GM19467 (cell line): ENCODE results near the gene TBX4.

Source experiments
- ATAC-seq: cut with Tn5 transposase; IDR thresholded peaks from one replicate; pipeline ENCODE4 v1.9.1; 2021; ENCODE audit warnings: mild to moderate bottlenecking, moderate library complexity; ENCODE audit not compliant: unreplicated experiment

TBX4 gene

GRCh38 chr17:61452301-61453290 lies at the start of gene TBX4:
TBX4 (plus strand) TSS chr17:61452422; CDS start chr17:61456491, 4,069 bp downstream.
- no peak for ATAC-seq

DNA sequence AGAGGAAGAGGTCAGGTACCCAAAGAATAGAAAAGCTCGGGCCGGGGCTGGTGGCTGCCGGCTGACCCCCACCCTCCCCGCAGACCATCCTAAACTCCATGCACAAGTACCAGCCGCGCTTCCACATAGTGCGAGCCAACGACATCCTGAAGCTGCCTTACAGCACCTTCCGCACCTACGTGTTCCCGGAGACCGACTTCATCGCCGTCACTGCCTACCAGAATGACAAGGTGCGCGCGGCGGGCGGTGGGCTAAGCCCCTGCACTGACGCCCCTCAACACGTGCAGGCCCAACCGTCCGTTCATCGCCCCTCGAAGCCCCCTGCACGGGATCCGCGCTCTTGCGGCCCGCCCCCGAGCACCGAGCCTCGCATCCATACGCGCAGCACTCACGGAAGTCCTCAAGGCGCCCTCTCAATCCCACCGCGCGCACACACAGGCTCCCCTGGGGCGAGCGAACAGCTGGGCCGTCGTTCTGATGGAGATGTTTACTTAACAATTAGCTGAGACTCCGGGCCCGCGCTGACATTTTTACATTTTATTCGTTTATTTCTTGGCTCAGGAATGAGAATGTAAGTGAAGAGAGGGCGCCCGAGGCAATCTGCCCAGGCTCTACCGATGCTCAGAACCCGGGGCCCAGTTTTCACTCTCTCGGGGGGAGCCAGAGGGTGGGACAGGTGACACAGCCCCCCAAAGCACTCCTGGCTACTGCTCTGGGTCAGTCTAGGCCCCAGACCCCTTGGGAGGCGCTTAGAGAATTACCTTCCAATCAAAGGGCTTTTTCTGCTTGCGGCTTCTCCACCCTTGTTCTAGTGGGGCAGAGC lies 49.0 kb upstream of the TBX4 start:
- ATAC-seq, result no peak

DNA sequence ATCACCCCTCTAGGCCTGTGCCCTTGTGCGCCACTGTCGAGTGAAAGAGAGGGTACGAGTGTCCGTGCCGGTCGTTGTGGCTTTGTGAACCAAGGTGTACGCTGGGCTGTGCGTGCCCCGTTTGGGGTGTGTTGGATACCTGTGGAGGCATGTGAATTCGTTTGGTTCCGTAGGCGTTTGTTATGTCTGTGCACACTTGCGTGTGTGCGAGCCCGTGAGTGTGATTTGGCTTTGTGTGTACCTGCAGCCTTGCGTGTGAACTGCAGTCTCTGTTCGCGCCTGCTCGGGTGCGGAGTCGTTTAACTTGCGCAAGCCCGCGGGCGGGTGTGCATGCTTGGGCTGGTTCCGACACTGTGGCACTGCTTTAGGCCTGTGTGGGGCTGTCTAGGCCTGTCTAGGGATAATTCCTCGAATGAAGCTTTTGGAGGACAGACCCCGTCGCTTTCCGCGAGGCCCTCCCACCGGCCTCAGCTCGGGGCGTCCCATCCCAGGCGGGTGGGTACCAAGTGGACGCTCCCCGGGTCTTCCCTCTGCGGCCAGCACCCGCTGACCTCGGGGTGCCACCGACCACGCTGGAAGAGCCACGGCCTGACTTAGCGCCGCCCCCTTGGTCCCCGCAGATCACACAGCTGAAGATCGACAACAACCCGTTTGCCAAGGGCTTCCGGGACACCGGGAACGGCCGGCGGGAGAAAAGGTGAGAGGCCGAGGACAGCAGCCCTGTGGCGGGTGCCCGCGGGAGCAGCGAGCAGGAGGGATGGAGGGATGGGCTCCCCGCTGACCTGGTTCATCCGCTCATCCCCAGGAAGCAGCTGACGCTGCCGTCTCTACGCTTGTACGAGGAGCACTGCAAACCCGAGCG lies 48.2 kb upstream of the TBX4 start:
- no peak for ATAC-seq

DNA sequence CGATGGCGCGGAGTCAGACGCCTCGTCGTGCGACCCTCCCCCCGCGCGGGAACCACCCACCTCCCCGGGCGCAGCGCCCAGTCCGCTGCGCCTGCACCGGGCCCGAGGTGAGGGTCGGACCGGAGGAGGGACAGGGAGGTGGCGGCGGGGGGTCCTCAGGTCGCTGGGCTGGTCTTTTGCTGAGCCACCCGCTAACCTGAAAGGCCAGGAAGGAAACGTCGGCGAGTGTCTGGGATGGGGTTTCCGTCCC lies 47.6 kb upstream of the TBX4 start:
- ATAC-seq, result no peak

- no peak for ATAC-seq
Observed at GRCh38 chr17:61404913-61405685, 47.1 kb upstream of the TBX4 start.

DNA sequence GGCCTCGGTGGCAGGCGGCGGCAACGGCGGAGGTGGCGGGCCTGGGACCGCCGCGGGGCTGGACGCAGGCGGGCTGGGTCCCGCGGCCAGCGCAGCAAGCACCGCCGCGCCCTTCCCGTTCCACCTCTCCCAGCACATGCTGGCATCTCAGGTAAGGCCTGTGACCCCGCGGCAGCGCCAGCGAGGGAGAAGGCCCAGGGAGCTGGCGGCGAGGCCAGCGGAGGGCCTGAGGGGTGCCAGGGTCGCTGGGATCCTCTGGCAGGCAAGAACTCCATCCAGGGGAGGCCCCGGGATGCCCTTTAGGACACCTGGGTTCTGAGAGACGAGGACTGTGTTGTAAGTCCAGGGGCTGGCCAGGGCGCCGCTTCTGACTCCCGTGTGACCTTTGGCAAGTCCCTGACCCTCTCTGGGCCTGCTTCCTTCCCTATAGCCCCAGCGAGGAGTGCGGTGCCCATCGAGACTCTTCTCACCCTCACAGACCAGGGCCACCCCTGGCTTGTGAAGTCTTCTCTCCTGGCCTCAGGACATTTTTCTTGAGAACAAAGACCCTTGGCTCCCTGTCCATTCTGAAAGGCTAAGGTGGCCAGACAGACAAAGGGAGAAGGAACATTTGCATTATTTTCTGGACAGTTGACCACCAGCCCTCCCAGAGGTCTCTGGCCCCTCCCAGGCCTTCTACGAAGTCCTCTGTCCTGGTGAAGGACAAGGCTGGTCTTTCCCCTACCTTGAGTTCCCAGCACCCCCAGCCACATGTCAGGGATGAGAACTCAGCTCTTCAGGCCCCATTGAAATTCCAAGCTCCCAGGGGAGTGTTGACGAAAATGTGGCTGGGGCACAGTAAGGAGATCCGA lies 46.3 kb upstream of the TBX4 start:
- no peak for ATAC-seq

GRCh38 chr17:61406537-61406845 lies 45.7 kb upstream of the TBX4 start:
- ATAC-seq, result no peak

GRCh38 chr17:61406971-61407911 lies 45.0 kb upstream of the TBX4 start:
- ATAC-seq, result no peak

GRCh38 chr17:61408151-61409041 lies 43.8 kb upstream of the TBX4 start:
- ATAC-seq, result no peak

DNA sequence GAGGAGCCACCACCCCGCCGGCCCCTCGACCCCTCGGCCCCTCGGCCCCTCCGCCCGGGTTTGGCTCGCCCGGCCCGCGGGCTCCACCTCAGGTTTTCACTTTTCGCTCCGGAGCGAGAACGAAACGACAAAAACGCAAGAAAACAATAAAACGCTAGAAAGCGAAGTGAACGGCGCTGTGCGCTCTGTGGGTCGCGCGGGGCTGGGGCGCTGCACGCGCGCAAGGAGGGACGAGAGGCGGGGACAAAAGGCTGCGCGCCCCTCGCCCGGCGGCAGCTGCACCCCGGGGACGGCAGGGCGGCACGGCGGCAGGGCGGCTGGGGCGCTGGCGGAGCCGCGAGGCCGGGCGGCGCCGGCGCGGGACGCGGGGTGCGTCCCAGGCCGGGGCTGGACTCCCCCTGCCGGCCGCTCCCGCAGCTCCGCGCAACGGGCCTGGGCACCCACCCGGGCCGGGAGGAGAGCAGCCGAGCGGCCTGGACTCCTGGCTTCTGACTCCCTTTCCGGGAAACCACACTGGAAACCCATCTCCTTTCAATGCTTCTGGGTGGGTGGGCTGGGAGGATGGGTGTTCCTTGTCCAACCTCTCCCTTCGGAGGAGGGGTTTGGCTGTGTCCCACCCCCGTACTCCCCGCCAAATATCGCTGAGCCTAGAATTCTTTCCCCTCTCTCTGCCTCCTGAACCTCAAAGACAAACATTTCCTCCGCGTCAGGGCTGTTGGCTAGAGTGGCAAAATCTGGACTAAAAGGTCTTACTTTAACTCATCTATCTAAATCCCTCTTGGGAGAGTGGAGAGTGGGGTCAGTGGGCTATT lies 42.7 kb upstream of the TBX4 start:
- ATAC-seq, result no peak

DNA sequence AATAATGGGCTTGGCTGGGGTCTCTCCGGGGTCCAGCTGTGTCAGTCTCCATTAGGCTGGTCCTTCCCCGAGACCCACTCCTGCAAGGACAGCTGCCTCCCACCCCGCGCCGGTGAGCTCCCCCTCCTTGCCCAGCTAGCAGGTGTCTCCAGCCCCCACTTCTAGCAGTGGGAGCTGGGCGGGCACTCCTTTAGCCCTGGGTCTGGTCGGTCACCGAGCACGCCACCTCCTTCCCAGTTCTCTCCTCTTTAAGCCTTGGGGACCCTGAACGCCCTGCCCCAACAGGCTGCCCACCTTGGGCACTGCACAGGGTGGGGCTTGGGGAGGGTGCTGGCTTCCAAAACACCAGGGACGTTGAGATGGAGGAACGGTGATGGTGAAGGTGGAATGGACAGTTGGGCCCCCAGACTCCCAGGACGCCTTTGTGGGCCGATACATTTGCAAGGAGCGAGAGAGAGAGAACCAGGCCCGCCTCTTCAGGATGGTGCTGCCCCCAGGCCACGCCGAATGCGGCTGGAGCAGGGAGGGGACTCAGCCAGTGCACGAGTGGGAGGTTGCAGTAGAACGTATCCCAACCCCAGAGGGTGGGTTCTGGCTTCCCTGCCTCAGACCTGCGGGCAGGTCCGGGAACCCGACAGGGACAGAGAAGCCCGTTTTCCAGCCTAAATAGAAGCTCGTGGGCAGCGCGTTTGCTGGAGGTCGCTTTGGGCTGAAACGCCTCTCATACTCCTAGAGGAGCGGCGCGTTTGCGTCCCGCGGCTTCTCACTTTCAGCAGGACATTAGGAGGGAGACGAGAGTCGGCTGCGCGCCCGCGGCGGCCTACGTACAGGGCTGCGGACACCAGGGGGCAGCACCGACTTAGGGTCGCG lies 41.8 kb upstream of the TBX4 start:
- no peak for ATAC-seq

DNA sequence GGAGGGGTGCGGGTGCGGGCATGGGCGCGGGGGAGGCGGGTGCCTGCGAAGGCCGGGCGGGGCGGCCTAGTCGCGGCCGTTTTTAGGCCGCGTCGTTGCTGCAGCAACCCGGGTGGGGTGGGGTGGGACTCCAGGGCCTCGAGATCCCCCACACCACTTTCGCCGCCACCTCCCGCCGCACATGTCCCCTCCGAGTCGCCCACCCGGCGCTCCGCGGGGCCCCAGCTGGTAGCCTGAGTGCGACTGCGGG lies 41.3 kb upstream of the TBX4 start:
- no peak for ATAC-seq

GRCh38 chr17:61411261-61412142 lies 40.7 kb upstream of the TBX4 start:
- ATAC-seq, result peak; percentile 7

DNA sequence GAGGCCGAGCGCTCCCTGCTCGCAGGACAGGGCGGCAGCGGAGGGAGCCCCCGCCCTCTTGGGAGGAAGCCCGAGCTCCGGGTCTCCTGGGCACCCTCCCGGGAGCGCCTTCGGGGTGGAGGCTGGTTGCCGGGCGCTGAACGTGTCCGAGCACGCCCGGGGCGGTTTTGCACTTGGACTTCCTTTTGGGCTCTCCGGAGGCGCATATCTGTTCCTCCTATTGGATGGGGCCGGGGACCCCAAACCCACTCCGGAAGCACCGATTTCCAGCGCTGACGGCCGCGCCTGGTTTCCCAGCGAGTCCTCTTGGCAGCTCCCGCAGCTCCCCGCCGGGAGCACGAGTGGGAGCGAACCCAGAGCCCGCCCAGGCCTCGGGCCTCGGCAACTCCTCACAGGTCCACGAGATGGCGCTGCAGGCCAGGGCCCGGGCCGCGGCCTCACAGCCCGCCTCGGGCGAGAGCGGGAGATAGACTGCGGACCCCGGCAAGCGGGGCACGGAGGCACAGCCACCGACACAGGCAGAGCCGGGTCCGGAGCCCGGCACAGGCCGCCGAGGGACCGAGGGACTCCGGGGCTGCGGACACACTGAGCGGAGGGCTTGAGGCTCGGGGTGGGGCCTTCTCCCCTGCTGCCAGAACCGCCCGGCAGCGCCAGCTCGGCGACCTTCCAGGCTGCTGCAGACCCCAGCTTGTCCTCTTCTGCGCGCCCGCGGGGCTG lies 39.9 kb upstream of the TBX4 start:
- ATAC-seq, result peak; percentile 51
